Spleen (tissue), 7 donors: ENCODE results near the gene VWF.
"Not testable (repeated sequence)": the region's sequence is repeated elsewhere in the genome, so short reads cannot be mapped to it uniquely, and the experiment has no call there.

ENCODE experiments used
- POLR2A ChIP-seq, 3 donors: fragments of 450-650 bp; IDR thresholded peaks; one replicate each; pipeline ENCODE4 v1.5.1; 2017; ENCODE audit warnings: antibody characterized with exemption in 3 of 3, mild to moderate bottlenecking in 1 of 3
- POLR2AphosphoS5 ChIP-seq, 3 donors: sonication (generic); formaldehyde crosslinking; IDR thresholded peaks; one replicate each; pipeline ENCODE4 v1.5.1; 2017; ENCODE audit warnings: antibody characterized with exemption in 3 of 3
- TF ChIP-seq, protein P1 (sequence below), 11 experiments: fragments of 200-600 bp in 7 of 11; fragments of 450-650 bp in 4 of 11; sonication (generic) in 4 of 11; IDR thresholded peaks in 8 of 11; conservative IDR thresholded peaks in 3 of 11; 1 replicate in 7 of 11; 2 replicates in 4 of 11; pipeline versions ENCODE4 v1.4.0 to v1.8.0; 2016 to 2021; ENCODE audit warnings: antibody characterized with exemption in 11 of 11, inconsistent platforms in 4 of 11, mild to moderate bottlenecking in 1 of 11
- donor health status: DM: no; HTN: no; CAD: no; lungs with moderate emphysema.
- donor health status: DM: no; HTN: no; CAD: no.
- donor health status: DM: no; HTN: no; CAD: no.

DNA sequence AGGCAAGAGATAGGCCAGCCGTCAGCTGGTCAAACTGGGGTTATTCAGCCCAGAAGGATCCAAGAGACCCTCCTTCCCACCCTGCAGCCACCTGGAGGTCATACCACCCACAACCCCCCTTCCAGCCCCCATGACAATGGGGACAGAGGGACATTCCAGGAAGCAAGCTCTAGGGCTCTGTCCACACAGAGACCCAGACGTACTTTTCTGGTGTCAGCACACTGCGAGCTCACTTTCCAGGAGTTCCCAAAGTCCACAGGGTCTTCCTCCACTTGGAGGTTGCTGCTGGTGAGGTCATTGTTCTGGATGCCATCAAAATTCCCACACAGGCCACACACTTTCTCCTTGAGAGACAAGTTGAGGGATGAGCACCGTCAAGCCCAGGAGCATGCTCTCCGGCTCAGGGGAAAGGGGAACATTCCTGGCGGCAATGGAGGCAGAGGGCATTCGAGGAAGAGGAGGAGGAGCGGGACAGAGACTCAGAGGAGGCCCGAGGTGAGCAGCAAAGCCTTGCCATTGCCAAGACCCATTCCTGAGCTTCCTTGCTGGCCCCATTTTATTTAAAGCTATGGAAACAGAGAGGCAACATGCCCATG, 98.7 kb downstream of the VWF start:
- TF ChIP-seq POLR2A, POLR2AphosphoS5 (IDR thresholded peaks at IDR 0.05): not testable (repeated sequence)
- TF ChIP-seq, protein P1, sequence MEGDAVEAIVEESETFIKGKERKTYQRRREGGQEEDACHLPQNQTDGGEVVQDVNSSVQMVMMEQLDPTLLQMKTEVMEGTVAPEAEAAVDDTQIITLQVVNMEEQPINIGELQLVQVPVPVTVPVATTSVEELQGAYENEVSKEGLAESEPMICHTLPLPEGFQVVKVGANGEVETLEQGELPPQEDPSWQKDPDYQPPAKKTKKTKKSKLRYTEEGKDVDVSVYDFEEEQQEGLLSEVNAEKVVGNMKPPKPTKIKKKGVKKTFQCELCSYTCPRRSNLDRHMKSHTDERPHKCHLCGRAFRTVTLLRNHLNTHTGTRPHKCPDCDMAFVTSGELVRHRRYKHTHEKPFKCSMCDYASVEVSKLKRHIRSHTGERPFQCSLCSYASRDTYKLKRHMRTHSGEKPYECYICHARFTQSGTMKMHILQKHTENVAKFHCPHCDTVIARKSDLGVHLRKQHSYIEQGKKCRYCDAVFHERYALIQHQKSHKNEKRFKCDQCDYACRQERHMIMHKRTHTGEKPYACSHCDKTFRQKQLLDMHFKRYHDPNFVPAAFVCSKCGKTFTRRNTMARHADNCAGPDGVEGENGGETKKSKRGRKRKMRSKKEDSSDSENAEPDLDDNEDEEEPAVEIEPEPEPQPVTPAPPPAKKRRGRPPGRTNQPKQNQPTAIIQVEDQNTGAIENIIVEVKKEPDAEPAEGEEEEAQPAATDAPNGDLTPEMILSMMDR (IDR thresholded peaks at IDR 0.05 in 8 of 11, conservative IDR thresholded peaks at IDR 0.05 in 3 of 11): not testable (repeated sequence)
